Endothelial cell of umbilical vein (primary cell): ENCODE results near the gene CACNG4. TPM values are rescaled to one million over a fixed set of nuclear protein-coding genes. Genes with fewer than 3 reads are reported as not detected.

Experiments
- BruUV-seq: library from RNA; stranded (reverse); fragments of 400-500 nt; replicated peaks from 2 replicates; lab custom pipeline; 2021; lab: Mats Ljungman, UMichigan
- CTCF ChIA-PET: fragments of 300-600, 350-600 bp; sonication (Branson Sonifier 250); formaldehyde crosslinking; loops from one replicate; lab custom pipeline; 2021; ENCODE audit warnings: antibody characterized with exemption, inconsistent platforms; lab: Charles Lee
- POLR2A ChIA-PET: fragments of 300-600, 350-600 bp; sonication (Branson Sonifier 250); formaldehyde crosslinking; loops from one replicate; lab custom pipeline; 2021; ENCODE audit warnings: antibody characterized with exemption, inconsistent platforms; lab: Charles Lee
- DNase-seq: peaks from one replicate; pipeline ENCODE4 v3.0.0-alpha.2; 2011; ENCODE audit warnings: low read depth, low spot score
- FAIRE-seq: peaks from 2 replicates; lab custom pipeline; 2011; peaks lifted over from hg19 to GRCh38; lab: Jason Lieb, UNC
- H2AFZ ChIP-seq: 2 replicates; pipeline ENCODE4 v1.6.0; 2012; ENCODE audit warnings: low read depth, low read length, control low read depth, inconsistent platforms
- H3K27ac ChIP-seq: 2 replicates; pipeline ENCODE4 v1.5.1; 2011; ENCODE audit warnings: low read depth, mild to moderate bottlenecking, control low read depth, low read length, moderate library complexity; ENCODE audit not compliant: insufficient read depth
- H3K27me3 ChIP-seq, 2 experiments: 2 replicates each; pipeline versions ENCODE4 v1.6.0 to v1.6.1; 2011; ENCODE audit warnings: low read length in 2 of 2, mixed read lengths in 1 of 2; ENCODE audit not compliant: control insufficient read depth in 2 of 2, insufficient read depth in 2 of 2
- H3K36me3 ChIP-seq, 2 experiments: 2 replicates in 1 of 2; 3 replicates in 1 of 2; pipeline ENCODE4 v1.5.1; 2011; ENCODE audit warnings: low read length in 2 of 2, mild to moderate bottlenecking in 1 of 2, moderate library complexity in 1 of 2; ENCODE audit not compliant: control insufficient read depth in 2 of 2, insufficient read depth in 2 of 2; ENCODE audit errors: extremely low read depth in 1 of 2
- H3K4me1 ChIP-seq: 3 replicates; pipeline ENCODE4 v1.5.1; 2011; ENCODE audit warnings: mild to moderate bottlenecking, low read length; ENCODE audit not compliant: control insufficient read depth, insufficient read depth; ENCODE audit errors: extremely low read depth
- H3K4me2 ChIP-seq: 2 replicates; pipeline ENCODE4 v1.6.1; 2011; ENCODE audit warnings: low read length, control low read depth, mixed read lengths; ENCODE audit not compliant: insufficient read depth
- H3K4me3 ChIP-seq, 3 experiments: fragments of 200-600 bp in 1 of 3; sonication (generic), shearing (Covaris generic) in 1 of 3; replicated peaks in 1 of 3; 2 replicates each; pipeline ENCODE4 v1.5.1; 2011 to 2016; ENCODE audit warnings: control low read depth in 3 of 3, low read length in 3 of 3, mild to moderate bottlenecking in 2 of 3, inconsistent platforms in 1 of 3, low read depth in 1 of 3, moderate library complexity in 1 of 3; ENCODE audit not compliant: insufficient read depth in 1 of 3
- H3K79me2 ChIP-seq: 2 replicates; pipeline ENCODE4 v1.6.0; 2012; ENCODE audit warnings: low read length, inconsistent platforms; ENCODE audit not compliant: control insufficient read depth, insufficient read depth
- H3K9ac ChIP-seq: replicated peaks from 2 replicates; pipeline ENCODE3; 2011; ENCODE audit warnings: low read length, control low read depth; ENCODE audit not compliant: insufficient read depth; ENCODE audit errors: extremely low read depth
- H3K9me1 ChIP-seq: replicated peaks from 3 replicates; pipeline ENCODE4 v1.6.0; 2011; ENCODE audit warnings: mild to moderate bottlenecking, low read length; ENCODE audit not compliant: control insufficient read depth, insufficient read depth; ENCODE audit errors: extremely low read depth
- H3K9me3 ChIP-seq: replicated peaks from 2 replicates; pipeline ENCODE4 v1.5.1; 2012; ENCODE audit warnings: low read length, inconsistent platforms; ENCODE audit not compliant: control insufficient read depth, insufficient read depth
- H4K20me1 ChIP-seq: replicated peaks from 2 replicates; pipeline ENCODE3; 2011; ENCODE audit warnings: mild to moderate bottlenecking, low read length; ENCODE audit not compliant: control insufficient read depth, insufficient read depth; ENCODE audit errors: extremely low read depth
- EZH2 ChIP-seq: IDR thresholded peaks from 2 replicates; pipeline ENCODE4 v1.6.1; 2012; ENCODE audit warnings: borderline replicate concordance, low read depth, mild to moderate bottlenecking, moderate library complexity, low read length, inconsistent platforms; ENCODE audit not compliant: severe bottlenecking
- FOS ChIP-seq: IDR thresholded peaks from 2 replicates; pipeline ENCODE4 v1.6.1; 2011; ENCODE audit warnings: mild to moderate bottlenecking, low read length, moderate library complexity, borderline replicate concordance; ENCODE audit not compliant: insufficient read depth
- GATA2 ChIP-seq: IDR thresholded peaks from 2 replicates; pipeline ENCODE4 v1.7.0; 2011; ENCODE audit warnings: low read depth, mild to moderate bottlenecking, moderate library complexity, mixed read lengths, low read length; ENCODE audit not compliant: insufficient read length, insufficient read depth
- JUN ChIP-seq: IDR thresholded peaks from 2 replicates; pipeline ENCODE4 v1.6.1; 2011; ENCODE audit warnings: borderline replicate concordance, low read depth; ENCODE audit not compliant: insufficient read length, insufficient read depth
- MYC ChIP-seq: IDR thresholded peaks from one replicate; pipeline ENCODE4 v1.6.1; 2011; ENCODE audit warnings: mild to moderate bottlenecking, low read depth, low read length
- POLR2A ChIP-seq: IDR thresholded peaks from 2 replicates; pipeline ENCODE4 v1.6.1; 2012; ENCODE audit warnings: low read depth, mild to moderate bottlenecking, control low read depth, low read length
- POLR2AphosphoS5 ChIP-seq: IDR thresholded peaks from 2 replicates; pipeline ENCODE4 v1.6.1; 2012; ENCODE audit warnings: low read depth, mild to moderate bottlenecking, control low read depth, low read length, moderate library complexity; ENCODE audit not compliant: insufficient read depth
- dilution Hi-C: fragments of 300-500 bp; cut with MboI; formaldehyde crosslinking; loops from one replicate; pipeline ENCODE4 v1.15.0; 2019; ENCODE audit warnings: low sequenced_read_pairs; ENCODE audit not compliant: extremely low pct_ligation_motif_present
- intact Hi-C: fragments of 100-400 bp; cut with micrococcal nuclease; formaldehyde crosslinking; loops from one replicate; pipeline ENCODE4 v1.10.0; 2022
- polyA plus RNA-seq, 4 experiments: library from polyadenylated mRNA; depleted of rRNA in 3 of 4; stranded (reverse) in 3 of 4; unstranded in 1 of 4; fragments of >200 nt; gene quantifications; 2 replicates each; pipeline versions ENCODE4 v1.2.1 to v1.2.3, GENCODE V29; 2011 to 2012; ENCODE audit warnings: missing spikeins in 1 of 4
- total RNA-seq: library from RNA; stranded (reverse); gene quantifications from 2 replicates; pipeline ENCODE4 v1.2.3, GENCODE V29; 2021
- TF ChIP-seq, protein P1 (sequence below), 2 donors: IDR thresholded peaks; 1 replicate in 1 of 2; 2 replicates in 1 of 2; pipeline ENCODE4 v1.5.1; 2011; ENCODE audit warnings: low read length in 2 of 2, mild to moderate bottlenecking in 2 of 2, moderate library complexity in 2 of 2, control low read depth in 1 of 2, inconsistent platforms in 1 of 2, low read depth in 1 of 2; ENCODE audit not compliant: insufficient read depth in 1 of 2; ENCODE audit errors: extremely low read depth in 1 of 2
- TF ChIP-seq, protein P2 (sequence below): IDR thresholded peaks from 2 replicates; pipeline ENCODE4 v1.6.1; 2011; ENCODE audit not compliant: insufficient read depth, insufficient read length

The CACNG4 gene
- total and polyA plus RNA-seq, 2 donors (not counting 3 experiments of a cell fraction or from before 2014, with no cell fraction given): not detected

DNA sequence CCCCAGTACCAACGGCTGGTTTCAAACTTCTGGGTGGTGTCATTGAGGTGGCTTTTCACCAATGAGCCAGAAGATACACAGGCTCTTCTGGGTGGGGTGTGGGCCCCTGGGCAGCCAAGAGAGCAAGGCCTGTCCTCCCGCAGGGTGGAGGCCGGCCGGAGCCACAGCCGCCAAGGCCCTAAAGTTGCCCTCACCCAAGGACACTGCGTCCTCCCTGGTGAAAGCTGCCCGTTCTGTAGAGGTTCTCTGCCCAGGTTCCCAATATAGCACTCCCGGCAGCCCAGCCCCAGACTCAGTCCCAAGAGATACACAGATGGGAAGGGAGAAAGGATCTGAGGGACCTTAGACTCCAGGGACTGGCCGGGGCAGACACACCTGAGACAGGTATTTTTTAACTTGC lies 69.1 kb downstream of the CACNG4 start:
- no peaks in the 10 kb centered on the region for H3K36me3 ChIP-seq
- no peak for DNase-seq
- H3K4me1 ChIP-seq: no peaks in the 10 kb centered on the region
- TF ChIP-seq POLR2AphosphoS5 (no peak), POLR2A (no peak), JUN (no peak), MYC (no peak), GATA2 (no peak), EZH2 (no peak), FOS (no peak)
- TF ChIP-seq, protein P1, sequence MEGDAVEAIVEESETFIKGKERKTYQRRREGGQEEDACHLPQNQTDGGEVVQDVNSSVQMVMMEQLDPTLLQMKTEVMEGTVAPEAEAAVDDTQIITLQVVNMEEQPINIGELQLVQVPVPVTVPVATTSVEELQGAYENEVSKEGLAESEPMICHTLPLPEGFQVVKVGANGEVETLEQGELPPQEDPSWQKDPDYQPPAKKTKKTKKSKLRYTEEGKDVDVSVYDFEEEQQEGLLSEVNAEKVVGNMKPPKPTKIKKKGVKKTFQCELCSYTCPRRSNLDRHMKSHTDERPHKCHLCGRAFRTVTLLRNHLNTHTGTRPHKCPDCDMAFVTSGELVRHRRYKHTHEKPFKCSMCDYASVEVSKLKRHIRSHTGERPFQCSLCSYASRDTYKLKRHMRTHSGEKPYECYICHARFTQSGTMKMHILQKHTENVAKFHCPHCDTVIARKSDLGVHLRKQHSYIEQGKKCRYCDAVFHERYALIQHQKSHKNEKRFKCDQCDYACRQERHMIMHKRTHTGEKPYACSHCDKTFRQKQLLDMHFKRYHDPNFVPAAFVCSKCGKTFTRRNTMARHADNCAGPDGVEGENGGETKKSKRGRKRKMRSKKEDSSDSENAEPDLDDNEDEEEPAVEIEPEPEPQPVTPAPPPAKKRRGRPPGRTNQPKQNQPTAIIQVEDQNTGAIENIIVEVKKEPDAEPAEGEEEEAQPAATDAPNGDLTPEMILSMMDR (IDR thresholded peaks at IDR 0.05; ENCODE audit: extremely low read depth in 1 of 2, insufficient read depth in 1 of 2, low read depth in 1 of 2, low read length in 2 of 2): no peak
- TF ChIP-seq, protein P2, sequence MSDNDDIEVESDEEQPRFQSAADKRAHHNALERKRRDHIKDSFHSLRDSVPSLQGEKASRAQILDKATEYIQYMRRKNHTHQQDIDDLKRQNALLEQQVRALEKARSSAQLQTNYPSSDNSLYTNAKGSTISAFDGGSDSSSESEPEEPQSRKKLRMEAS: no peak
- POLR2A ChIA-PET: no interaction called here
- no TSS peak for BruUV-seq
- H3K4me3 ChIP-seq: no peak overlapping the region
- dilution Hi-C loops: no loop called here
- no peaks in the 10 kb centered on the region for H4K20me1 ChIP-seq
- H3K9ac ChIP-seq: no peak overlapping the region
- H3K4me2 ChIP-seq: no peak overlapping the region
- H3K27me3 ChIP-seq: no peaks in the 10 kb centered on the region
- H3K9me3 ChIP-seq: no peaks in the 10 kb centered on the region
- no peaks in the 10 kb centered on the region for H3K79me2 ChIP-seq
- CTCF ChIA-PET: no interaction called here
- no peaks in the 10 kb centered on the region for H3K9me1 ChIP-seq
- no peak for FAIRE-seq
- no peak overlapping the region for H3K27ac ChIP-seq
- H2AFZ ChIP-seq: no peak overlapping the region
- intact Hi-C loops: no loop called here
